Activated CD4-positive, CD25-positive, alpha-beta regulatory T cell treated with anti-CD3 and anti-CD28 coated beads, Interleukin-2, amount 50 U/mL, for 24 hours (primary cell): ENCODE measurements around the gene SLC25A39.
"Not testable (repeated sequence)": the region's sequence is repeated elsewhere in the genome, so short reads cannot be mapped to it uniquely, and the experiment has no call there.

ENCODE experiments used
- ATAC-seq, 2 donors: fragments of 150-1000 bp; cut with Tn5 transposase; one replicate each; pipeline ENCODE4 v1.10.0; 2021; ENCODE audit warnings: mild to moderate bottlenecking in 1 of 2, moderate library complexity in 1 of 2

The SLC25A39 gene

DNA sequence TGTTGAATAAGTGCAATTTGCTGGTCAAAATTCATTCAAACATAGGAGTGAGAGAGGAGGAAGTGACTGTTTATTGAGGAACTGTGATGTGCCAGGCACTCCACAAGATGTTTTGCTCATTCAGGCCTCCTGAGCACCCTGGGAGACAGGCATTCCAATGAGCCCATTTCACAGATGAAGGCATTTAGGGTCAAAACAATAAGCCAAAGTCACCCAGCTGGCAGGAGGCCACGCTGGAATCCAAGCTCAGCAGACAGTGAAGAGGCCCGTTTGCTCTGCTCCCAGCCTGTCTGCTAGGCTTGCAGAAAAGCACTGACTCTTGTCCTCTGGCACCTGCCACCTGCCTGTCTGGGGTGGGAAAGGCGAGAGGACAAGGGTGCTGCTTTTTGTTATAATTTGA, 10.1 kb upstream of the SLC25A39 start:
- ATAC-seq: no peak

- ATAC-seq: no peak
Observed at GRCh38 chr17:44334315-44334714, 9.7 kb upstream of the SLC25A39 start.

- ATAC-seq: no peak
Observed at GRCh38 chr17:44333371-44333770, 8.7 kb upstream of the SLC25A39 start.

GRCh38 chr17:44331249-44331760, 6.7 kb upstream of the SLC25A39 start:
- peak; percentile 19 to 37 for ATAC-seq

GRCh38 chr17:44330263-44330662, 5.6 kb upstream of the SLC25A39 start:
- ATAC-seq: not testable (repeated sequence)

DNA sequence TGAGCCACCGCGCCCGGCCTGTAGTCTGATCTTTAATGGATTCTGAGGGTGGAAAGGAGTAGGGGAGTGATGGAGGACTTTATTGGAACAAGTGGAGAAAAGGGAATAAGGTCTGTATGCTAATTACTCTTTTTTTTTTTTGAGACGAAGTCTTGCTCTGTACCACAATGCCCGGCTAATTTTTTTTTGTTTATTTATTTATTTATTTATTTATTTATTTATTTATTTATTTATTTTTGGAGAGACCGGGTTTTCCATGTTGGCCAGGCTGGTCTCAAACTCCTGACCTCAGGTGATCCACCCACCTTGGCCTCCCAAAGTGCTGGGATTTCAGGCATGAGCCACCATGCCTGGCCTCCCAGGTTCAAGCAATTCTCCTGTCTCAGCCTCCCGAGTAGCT, 4.9 kb upstream of the SLC25A39 start:
- ATAC-seq: not testable (repeated sequence)

DNA sequence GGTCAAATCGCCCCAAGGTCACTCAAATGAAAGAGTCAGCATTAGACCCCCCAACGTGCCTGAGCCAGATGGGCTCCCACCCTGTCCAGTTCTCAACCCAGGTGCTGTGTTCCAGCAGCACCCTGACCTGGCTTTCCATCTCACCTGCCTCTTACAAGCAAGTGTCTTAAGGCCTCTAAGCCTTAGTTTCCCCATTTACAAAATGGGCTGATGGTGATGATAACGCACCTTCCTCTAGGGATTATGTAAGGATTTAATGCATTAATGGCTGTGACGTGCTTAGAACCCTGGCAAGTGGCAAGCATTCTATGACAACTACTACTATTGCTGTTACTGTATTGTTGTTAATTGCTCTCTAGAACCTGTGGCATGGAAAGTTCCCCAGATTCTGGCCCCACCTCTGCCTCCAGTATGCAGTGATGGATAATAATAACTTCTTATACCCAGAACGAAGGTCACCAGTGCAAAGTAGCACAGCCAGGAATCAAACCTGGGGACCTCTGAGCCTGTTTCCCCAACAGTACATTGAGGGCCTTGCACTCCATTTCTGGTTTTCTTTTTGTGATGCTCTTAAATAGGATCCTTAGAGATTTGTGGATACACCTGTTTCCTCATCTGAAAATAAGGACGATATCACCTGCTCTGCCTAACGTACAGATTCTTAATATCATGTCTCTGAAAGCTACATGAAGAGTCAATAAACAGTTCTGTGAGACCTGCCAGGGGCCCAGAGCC, 3.3 kb upstream of the SLC25A39 start:
- ATAC-seq: no peak

DNA sequence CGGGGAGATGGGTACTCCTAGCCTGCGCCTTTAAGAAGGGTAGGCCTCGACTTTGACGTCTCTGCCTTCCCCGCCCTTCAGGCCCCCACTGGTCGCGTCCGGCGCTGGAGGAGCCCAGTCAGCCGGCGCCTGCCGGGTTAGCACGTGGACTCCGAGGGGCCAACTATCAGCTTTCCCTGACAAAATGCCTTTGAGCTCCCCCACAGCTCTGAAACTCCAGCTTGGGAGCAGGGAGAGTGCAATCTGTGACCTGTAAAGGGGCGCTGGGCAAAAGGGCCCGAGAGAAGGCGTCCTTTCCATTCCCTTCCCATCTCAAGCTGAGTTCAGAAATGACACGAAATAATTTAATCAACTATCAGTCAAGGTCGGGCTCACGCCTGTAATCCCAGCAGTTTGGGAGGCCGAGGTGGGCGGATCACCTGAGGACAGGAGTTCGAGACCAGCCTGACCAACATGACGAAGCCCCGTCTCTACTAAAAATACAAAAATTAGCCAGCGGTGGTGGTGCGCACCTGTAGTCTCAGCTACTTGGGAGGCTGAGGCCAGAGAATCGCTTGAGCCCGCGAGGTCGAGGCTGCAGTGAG, 2.3 kb upstream of the SLC25A39 start:
- ATAC-seq: peak; percentile 82 to 83

DNA sequence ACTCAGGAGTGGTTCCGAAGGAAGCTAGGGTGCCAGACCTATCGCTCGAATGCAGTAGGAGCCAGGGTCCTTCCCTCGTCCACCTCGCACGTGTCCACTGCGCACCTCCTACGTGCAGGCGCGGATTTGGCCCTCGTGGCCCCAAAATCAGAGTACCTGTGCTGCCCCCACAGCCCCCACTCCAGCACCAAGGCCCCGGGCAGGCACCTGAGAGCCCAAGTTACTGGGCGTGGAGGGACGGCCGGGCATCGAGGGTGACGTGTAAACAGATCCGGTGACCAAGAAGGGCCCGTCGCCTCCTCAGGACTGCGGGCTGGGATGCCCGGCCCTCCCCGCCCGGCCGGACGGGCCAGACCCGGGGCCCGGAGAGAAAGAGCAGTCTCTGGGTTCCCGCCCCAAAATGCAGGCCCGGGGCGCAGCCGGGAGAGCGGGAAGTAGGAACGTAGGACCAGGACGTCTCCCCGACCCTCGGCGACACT, 492 bp downstream of the SLC25A39 start:
- ATAC-seq: no peak

GRCh38 chr17:44323359-44324091, 1.1 kb downstream of the SLC25A39 start:
- ATAC-seq: no peak

DNA sequence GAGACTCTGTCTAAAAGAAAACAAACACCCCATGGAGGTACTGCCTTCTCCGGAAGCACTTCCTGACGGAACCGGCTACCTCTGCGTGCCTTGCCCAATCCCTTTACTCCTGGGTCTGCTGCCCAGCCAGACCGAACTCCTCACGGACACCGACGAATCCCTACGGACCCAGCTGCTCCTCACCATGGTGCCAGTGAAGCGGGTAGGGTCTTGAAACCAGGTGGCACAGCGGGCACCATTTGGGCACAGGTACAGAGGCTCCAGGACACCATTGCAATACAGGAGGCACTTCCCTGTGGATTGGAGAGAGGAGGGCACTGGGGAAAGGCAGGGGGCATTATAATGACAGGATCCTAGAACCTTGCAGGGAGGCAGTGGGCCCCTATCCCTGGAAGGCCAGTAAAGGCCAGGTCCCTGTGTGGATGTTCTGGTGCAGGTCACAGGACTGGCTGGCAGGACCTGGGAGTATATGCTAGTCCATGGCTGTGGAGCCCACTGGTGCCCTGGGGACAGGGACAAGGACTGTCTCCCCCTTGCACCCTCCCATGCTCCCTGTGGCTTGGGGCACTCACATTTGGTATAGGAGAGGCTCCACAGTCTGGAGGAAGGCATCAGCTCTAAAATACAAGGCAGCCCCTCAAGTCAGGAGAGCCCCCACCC, 2.3 kb downstream of the SLC25A39 start:
- ATAC-seq: no peak

GRCh38 chr17:44321246-44322120, 3.1 kb downstream of the SLC25A39 start:
- ATAC-seq: no peak

GRCh38 chr17:44320066-44320465, 4.6 kb downstream of the SLC25A39 start:
- no peak for ATAC-seq

- ATAC-seq: no peak
Observed at GRCh38 chr17:44318077-44318892, 6.3 kb downstream of the SLC25A39 start.

DNA sequence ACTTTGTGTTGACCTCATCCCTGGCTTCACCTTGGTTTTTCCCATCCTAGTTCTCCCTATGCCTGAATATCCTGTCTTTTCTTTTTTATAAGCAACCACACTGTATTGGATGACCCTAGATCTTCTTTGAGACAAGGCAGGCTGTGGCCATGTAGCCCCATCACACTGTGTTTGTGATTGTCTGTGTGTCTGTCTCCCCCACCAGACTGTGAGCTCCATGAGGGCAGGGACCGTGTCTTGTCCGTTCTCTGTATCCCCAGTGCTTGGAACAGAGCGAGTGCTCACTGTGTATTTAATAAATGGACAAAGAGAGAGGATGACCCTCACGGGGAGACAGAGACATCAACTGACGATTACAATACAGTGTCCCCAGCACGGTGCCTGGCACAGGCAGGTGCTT, 7.1 kb downstream of the SLC25A39 start:
- ATAC-seq: no peak

DNA sequence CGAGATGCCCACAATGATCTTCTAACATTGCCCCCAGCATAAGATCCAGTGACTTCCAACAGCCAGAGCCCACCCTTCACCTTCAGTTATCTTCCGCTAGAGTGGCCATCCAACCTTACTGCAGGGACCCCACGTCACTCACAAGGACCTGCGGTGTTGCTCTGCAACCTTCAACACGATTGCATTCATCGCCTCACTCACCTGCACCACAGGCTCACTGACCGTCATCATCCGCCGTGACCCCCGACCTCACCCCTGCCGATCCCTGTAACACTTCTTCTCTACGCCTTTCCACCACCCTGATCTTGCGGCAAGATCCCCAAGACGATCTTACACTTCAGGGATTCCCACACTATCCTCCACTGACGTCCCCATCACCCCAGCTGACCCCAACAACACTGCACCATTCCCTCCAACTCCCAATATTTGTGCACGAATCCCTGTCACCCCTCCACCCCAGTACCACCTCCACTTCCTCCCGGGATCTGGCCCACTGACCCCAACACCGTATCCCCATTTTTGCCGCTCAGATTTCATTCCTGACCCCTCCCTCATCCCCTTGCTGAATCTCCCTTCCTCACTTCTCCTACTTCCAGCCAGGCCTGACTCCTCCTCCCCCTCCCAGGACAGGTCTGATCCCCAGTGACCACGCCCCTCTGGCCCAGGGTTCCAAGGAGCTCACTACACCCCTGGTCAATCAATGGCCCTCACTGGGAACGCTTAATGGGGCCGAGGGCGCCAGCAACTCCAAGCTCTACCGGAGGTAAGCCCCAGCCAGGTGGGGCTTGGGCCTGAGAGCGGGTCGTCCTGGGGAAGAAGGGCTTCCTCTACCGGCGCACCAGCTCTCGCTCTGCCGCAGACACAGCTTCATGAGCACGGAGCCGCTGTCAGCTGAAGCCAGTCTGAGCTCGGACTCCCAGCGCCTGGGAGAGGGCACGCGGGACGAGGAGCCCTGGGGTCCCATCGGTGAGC, 8.6 kb downstream of the SLC25A39 start:
- ATAC-seq: no peak

GRCh38 chr17:44314869-44315661, 9.6 kb downstream of the SLC25A39 start:
- peak; percentile 57 to 58 for ATAC-seq

DNA sequence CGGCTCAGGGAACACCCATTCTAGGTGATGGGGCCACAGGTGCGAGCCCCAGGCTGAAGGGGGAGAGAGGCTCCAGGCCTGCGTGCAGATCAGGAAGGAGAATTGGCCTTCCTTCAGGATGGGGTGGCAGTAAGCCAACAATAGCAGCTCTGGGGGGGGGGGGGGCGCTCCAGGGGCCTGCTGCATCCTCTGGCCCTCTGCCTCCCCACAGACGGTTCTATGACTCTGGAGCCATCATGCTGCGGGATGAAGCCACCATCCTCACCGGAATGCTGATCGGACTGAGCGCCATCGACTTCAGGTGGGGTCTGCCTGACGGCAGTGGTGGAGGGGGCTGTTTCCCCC, 10.1 kb downstream of the SLC25A39 start:
- no peak for ATAC-seq

- ATAC-seq: no peak
Observed at GRCh38 chr17:44314031-44314430, 10.6 kb downstream of the SLC25A39 start.
